Liver (tissue), 9 donors: Measurements from ENCODE around the gene ACSL3. TPM values are rescaled to one million over a fixed set of nuclear protein-coding genes. Genes with fewer than 3 reads are reported as not detected.

Experiments
- DNase-seq: peaks from one replicate; pipeline ENCODE4 v3.0.0-alpha.2; 2017; ENCODE audit warnings: low spot score
- H3K27ac ChIP-seq, 2 donors: one replicate each; pipeline ENCODE4 v1.7.0; 2013; ENCODE audit warnings: inconsistent platforms in 2 of 2, low read length in 2 of 2, control low read depth in 1 of 2, low read depth in 1 of 2, mild to moderate bottlenecking in 1 of 2
- H3K27me3 ChIP-seq, 4 donors: one replicate each; pipeline versions ENCODE4 v1.6.1 to v1.7.0; 2013; ENCODE audit warnings: low read length in 3 of 4, inconsistent platforms in 1 of 4, mild to moderate bottlenecking in 1 of 4, moderate library complexity in 1 of 4; ENCODE audit not compliant: control insufficient read depth in 4 of 4, insufficient read depth in 4 of 4
- H3K36me3 ChIP-seq, 4 donors: one replicate each; pipeline versions ENCODE4 v1.6.1 to v1.7.0; 2013; ENCODE audit warnings: low read length in 3 of 4, mild to moderate bottlenecking in 3 of 4, low read depth in 1 of 4, moderate library complexity in 1 of 4; ENCODE audit not compliant: control insufficient read depth in 4 of 4, insufficient read depth in 3 of 4
- H3K4me1 ChIP-seq, 4 donors: one replicate each; pipeline versions ENCODE4 v1.6.1 to v1.7.0; 2013; ENCODE audit warnings: low read length in 3 of 4, mild to moderate bottlenecking in 3 of 4, moderate library complexity in 1 of 4; ENCODE audit not compliant: control insufficient read depth in 4 of 4, insufficient read depth in 4 of 4
- H3K4me3 ChIP-seq, 3 donors: one replicate each; pipeline versions ENCODE4 v1.6.1 to v1.7.0; 2013; ENCODE audit warnings: low read length in 3 of 3, control low read depth in 1 of 3, low read depth in 1 of 3, mild to moderate bottlenecking in 1 of 3
- H3K9ac ChIP-seq, 2 donors: one replicate each; pipeline ENCODE4 v1.7.0; 2013; ENCODE audit warnings: low read length in 2 of 2, mild to moderate bottlenecking in 2 of 2, moderate library complexity in 2 of 2, control low read depth in 1 of 2, low read depth in 1 of 2
- H3K9me3 ChIP-seq, 4 donors: one replicate each; pipeline versions ENCODE4 v1.6.1 to v1.7.0; 2013; ENCODE audit warnings: low read length in 3 of 4; ENCODE audit not compliant: control insufficient read depth in 4 of 4
- ATF3 ChIP-seq: IDR thresholded peaks from 2 replicates; pipeline ENCODE4 v1.6.1; 2016; ENCODE audit warnings: antibody characterized with exemption
- CTCF ChIP-seq: fragments of 150-350 bp; IDR thresholded peaks from 2 replicates; pipeline ENCODE4 v1.5.1; 2017; ENCODE audit warnings: improper control_type of control experiment, low read depth, low read length; ENCODE audit not compliant: missing input control
- EGR1 ChIP-seq, 2 donors: IDR thresholded peaks; 2 replicates each; pipeline ENCODE4 v1.6.1; 2016 to 2018; ENCODE audit warnings: antibody characterized with exemption in 2 of 2, low read depth in 2 of 2
- FOXA1 ChIP-seq: IDR thresholded peaks from 2 replicates; pipeline ENCODE4 v1.6.1; 2016; ENCODE audit warnings: antibody characterized with exemption
- FOXA2 ChIP-seq: IDR thresholded peaks from 2 replicates; pipeline ENCODE4 v1.6.1; 2016; ENCODE audit warnings: antibody characterized with exemption
- GABPA ChIP-seq, 2 donors: IDR thresholded peaks in 1 of 2; conservative IDR thresholded peaks in 1 of 2; 2 replicates each; pipeline ENCODE4 v1.6.1; 2016; ENCODE audit warnings: antibody characterized with exemption in 2 of 2, mild to moderate bottlenecking in 1 of 2, moderate library complexity in 1 of 2
- HNF4A ChIP-seq, 2 donors: conservative IDR thresholded peaks; 2 replicates each; pipeline ENCODE4 v1.6.1; 2016; ENCODE audit warnings: antibody characterized with exemption in 2 of 2, mild to moderate bottlenecking in 2 of 2
- HNF4G ChIP-seq: IDR thresholded peaks from 2 replicates; pipeline ENCODE4 v1.6.1; 2016; ENCODE audit warnings: antibody characterized with exemption
- JUND ChIP-seq, 2 donors: IDR thresholded peaks; 2 replicates each; pipeline ENCODE4 v1.6.1; 2016; ENCODE audit warnings: antibody characterized with exemption in 2 of 2
- MAX ChIP-seq: IDR thresholded peaks from 2 replicates; pipeline ENCODE4 v1.6.1; 2016; ENCODE audit warnings: antibody characterized with exemption
- NR2F2 ChIP-seq: IDR thresholded peaks from 2 replicates; pipeline ENCODE4 v1.6.1; 2016; ENCODE audit warnings: antibody characterized with exemption
- RAD21 ChIP-seq, 2 donors: IDR thresholded peaks; 2 replicates each; pipeline ENCODE4 v1.6.1; 2016; ENCODE audit warnings: antibody characterized with exemption in 2 of 2, mild to moderate bottlenecking in 2 of 2
- REST ChIP-seq: IDR thresholded peaks from 2 replicates; pipeline ENCODE4 v1.6.1; 2016; ENCODE audit warnings: antibody characterized with exemption, mild to moderate bottlenecking
- RXRA ChIP-seq, 2 donors: IDR thresholded peaks; 2 replicates each; pipeline ENCODE4 v1.6.1; 2017 to 2018; ENCODE audit warnings: antibody characterized with exemption in 2 of 2, mild to moderate bottlenecking in 1 of 2
- SP1 ChIP-seq: IDR thresholded peaks from 2 replicates; pipeline ENCODE4 v1.6.1; 2018; ENCODE audit warnings: antibody characterized with exemption, mild to moderate bottlenecking
- TAF1 ChIP-seq: conservative IDR thresholded peaks from 2 replicates; pipeline ENCODE4 v1.6.1; 2016; ENCODE audit warnings: antibody characterized with exemption, mild to moderate bottlenecking
- YY1 ChIP-seq: IDR thresholded peaks from 2 replicates; pipeline ENCODE4 v1.6.1; 2016; ENCODE audit warnings: antibody characterized with exemption, mild to moderate bottlenecking
- ZBTB33 ChIP-seq: IDR thresholded peaks from 2 replicates; pipeline ENCODE4 v1.6.1; 2016; ENCODE audit warnings: antibody characterized with exemption
- WGBS: extraction: QIAGEN DNeasy Blood & Tissue Kit; methylation state at CpG from one replicate; pipeline ENCODE4 v1.1.7; 2013; 5-methylcytosine and 5-hydroxymethylcytosine counted together
- polyA plus RNA-seq, 2 donors: library from polyadenylated mRNA; stranded (reverse) in 1 of 2; unstranded in 1 of 2; fragments of 200-250 nt in 1 of 2; fragments of >200 nt in 1 of 2; fragmentation: Nextera tagmentation in 1 of 2; extraction: Ambion mirVana in 1 of 2; gene quantifications; one replicate each; pipeline versions ENCODE4 v1.2.1 to v1.2.3, GENCODE V29; 2013 to 2015
- total RNA-seq, 2 donors: library from RNA; depleted of rRNA; stranded (reverse); fragments of >200 nt; gene quantifications; one replicate each; pipeline ENCODE4 v1.2.3, GENCODE V29; 2014
- donor health status: healthy.
- donor health status: healthy.
- donor health status: healthy.
- donor health status: healthy.
- donor health status: healthy.

The ACSL3 gene
- total and polyA plus RNA-seq, 4 donors: 22.2 to 66.6 (median 43.3) TPM

- Histone ChIP-seq H3K36me3 (no peaks in the 10 kb centered on the region), H3K27ac (no peak overlapping the region), H3K9me3 (peaks cover 0 to 5% (median 2%) of the 10 kb centered on the region in 4 donors), H3K9ac (no peak overlapping the region), H3K27me3 (peaks cover 0 to 2% (median 0%) of the 10 kb centered on the region in 4 donors), H3K4me1 (no peaks in the 10 kb centered on the region), H3K4me3 (no peak overlapping the region)
- DNase-seq: no peak
- TF ChIP-seq RAD21 (IDR thresholded peaks at IDR 0.05) (no peak), SP1 (no peak), HNF4G (no peak), JUND (IDR thresholded peaks at IDR 0.05) (no peak), REST (no peak), EGR1 (IDR thresholded peaks at IDR 0.05; ENCODE audit: low read depth in 2 of 2) (no peak), NR2F2 (no peak), TAF1 (no peak), GABPA (IDR thresholded peaks at IDR 0.05 in 1 of 2, conservative IDR thresholded peaks at IDR 0.05 in 1 of 2) (no peak), YY1 (no peak), MAX (no peak), FOXA2 (no peak), HNF4A (conservative IDR thresholded peaks at IDR 0.05) (no peak), ZBTB33 (no peak), ATF3 (no peak), FOXA1 (no peak), CTCF (no peak), RXRA (IDR thresholded peaks at IDR 0.05) (no peak)
- WGBS: 82% methylated on average over 3 of the region's 3 CpGs
Measured at GRCh38 chr2:222982909-222983265, 122.1 kb downstream of the ACSL3 start.
